ENCODE data around the gene ANXA3.

ANXA3 gene

DNA sequence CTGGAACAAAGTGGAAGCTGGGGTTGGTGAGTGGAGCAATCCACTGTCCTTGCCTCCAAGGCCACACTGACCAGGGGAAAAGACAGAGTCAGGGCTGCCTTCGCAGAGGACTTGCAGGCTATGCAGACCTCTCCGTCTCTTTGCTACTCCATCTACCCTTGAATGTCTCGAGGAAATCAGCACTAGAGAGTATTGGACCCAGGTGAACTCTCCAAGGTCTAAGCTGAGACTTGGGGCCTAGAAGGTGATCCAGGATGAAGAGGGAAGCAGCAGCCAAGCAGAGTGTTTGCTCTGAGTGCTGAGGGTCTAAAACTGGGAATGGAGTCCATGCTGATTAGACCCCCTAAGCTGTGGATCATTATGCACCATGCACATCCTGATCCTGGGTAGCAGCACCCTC lies 54.5 kb downstream of the ANXA3 start:
- TF ChIP-seq, protein P1, sequence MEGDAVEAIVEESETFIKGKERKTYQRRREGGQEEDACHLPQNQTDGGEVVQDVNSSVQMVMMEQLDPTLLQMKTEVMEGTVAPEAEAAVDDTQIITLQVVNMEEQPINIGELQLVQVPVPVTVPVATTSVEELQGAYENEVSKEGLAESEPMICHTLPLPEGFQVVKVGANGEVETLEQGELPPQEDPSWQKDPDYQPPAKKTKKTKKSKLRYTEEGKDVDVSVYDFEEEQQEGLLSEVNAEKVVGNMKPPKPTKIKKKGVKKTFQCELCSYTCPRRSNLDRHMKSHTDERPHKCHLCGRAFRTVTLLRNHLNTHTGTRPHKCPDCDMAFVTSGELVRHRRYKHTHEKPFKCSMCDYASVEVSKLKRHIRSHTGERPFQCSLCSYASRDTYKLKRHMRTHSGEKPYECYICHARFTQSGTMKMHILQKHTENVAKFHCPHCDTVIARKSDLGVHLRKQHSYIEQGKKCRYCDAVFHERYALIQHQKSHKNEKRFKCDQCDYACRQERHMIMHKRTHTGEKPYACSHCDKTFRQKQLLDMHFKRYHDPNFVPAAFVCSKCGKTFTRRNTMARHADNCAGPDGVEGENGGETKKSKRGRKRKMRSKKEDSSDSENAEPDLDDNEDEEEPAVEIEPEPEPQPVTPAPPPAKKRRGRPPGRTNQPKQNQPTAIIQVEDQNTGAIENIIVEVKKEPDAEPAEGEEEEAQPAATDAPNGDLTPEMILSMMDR (IDR thresholded peaks at IDR 0.05; ENCODE audit: unreplicated experiment in 3 of 3): no peak
- H3K27ac Mint-ChIP-seq: no peak overlapping the region
- H3K9me3 Mint-ChIP-seq: no peaks in the 10 kb centered on the region
- H3K36me3 Mint-ChIP-seq (ENCODE audit: low read depth): no peaks in the 10 kb centered on the region
- H3K4me1 Mint-ChIP-seq: peaks cover 6% of the 10 kb centered on the region
- no peak overlapping the region for H3K4me3 Mint-ChIP-seq
- peaks cover 2% of the 10 kb centered on the region for H3K27me3 Mint-ChIP-seq (ENCODE audit: low read depth)

DNA sequence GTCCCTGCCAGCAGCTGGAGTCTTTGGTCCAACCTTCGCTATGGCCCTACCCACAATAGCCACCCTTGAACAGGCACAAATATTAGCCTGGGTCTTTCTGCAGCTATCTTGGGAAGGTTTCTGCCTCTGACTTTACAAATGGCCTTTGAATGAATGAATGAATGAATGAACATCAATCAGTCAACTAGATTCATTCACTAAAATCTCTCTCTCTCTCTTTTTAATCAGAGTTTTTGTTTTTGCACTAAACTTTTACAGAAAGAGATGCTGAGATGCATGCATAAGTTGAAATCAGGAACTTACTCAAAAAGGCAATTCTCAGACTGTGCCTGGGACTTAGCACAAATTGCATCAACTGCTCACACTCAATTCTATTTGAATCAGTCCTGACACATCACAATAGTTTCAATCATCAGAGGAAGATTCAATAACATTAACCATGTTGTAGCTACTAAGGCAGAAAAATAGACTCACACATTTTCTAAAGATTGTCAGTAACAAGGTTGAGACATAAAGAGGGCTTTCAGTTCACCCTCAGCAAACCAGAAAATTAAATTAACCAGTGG lies 55.0 kb downstream of the ANXA3 start:
- Mint-ChIP-seq H3K27me3 (ENCODE audit: low read depth) (no peaks in the 10 kb centered on the region), H3K4me1 (peaks cover 6% of the 10 kb centered on the region), H3K9me3 (no peaks in the 10 kb centered on the region), H3K4me3 (no peak overlapping the region), H3K36me3 (ENCODE audit: low read depth) (no peaks in the 10 kb centered on the region), H3K27ac (no peak overlapping the region)
- TF ChIP-seq, protein P1 (IDR thresholded peaks at IDR 0.05; ENCODE audit: unreplicated experiment in 3 of 3): no peak

DNA sequence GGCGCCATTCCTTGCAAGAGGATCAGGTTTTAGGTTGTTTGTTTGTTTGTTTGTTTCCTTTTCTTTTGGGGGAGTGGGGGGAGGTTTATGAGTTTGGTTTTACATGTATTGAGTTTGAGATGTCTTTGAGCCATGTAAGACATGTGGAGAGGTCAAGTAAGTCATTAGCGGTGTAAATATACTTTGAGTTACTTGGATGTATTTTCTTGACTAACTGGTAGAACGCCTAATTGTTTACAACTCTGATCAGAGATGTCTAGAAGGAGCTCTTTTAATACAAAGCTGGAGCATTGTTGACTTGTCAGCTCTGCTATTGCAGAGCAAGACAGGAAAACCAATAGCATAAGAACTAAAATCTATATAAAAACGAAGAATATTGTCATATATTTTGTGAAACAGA lies 57.1 kb downstream of the ANXA3 start:
- Mint-ChIP-seq H3K4me3 (no peak overlapping the region), H3K27ac (no peak overlapping the region), H3K9me3 (no peaks in the 10 kb centered on the region), H3K27me3 (ENCODE audit: low read depth) (no peaks in the 10 kb centered on the region), H3K4me1 (no peaks in the 10 kb centered on the region), H3K36me3 (ENCODE audit: low read depth) (no peaks in the 10 kb centered on the region)
- TF ChIP-seq, protein P1 (IDR thresholded peaks at IDR 0.05; ENCODE audit: unreplicated experiment in 3 of 3): no peak

DNA sequence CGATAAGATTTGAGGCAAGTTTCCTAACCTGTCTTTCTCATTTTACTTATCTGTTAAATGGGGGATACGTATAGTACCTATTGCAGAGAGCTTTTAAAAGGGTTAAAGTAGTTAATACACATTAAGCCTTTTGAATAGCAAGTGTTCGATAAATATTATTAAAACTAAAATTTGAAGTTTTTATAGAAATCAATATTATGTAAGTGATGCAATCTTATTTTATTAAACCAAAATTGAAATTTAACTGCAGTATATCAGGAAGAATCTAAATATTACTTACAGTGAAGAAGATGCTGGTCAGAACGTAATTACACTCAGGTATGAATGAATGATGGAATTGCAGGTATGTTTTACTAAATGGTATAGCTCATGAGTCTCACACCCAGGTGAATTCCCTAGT lies 58.0 kb downstream of the ANXA3 start:
- H3K9me3 Mint-ChIP-seq: no peaks in the 10 kb centered on the region
- no peak overlapping the region for H3K4me3 Mint-ChIP-seq
- H3K4me1 Mint-ChIP-seq: no peaks in the 10 kb centered on the region
- H3K27me3 Mint-ChIP-seq (ENCODE audit: low read depth): no peaks in the 10 kb centered on the region
- TF ChIP-seq, protein P1 (IDR thresholded peaks at IDR 0.05; ENCODE audit: unreplicated experiment in 3 of 3): no peak
- no peaks in the 10 kb centered on the region for H3K36me3 Mint-ChIP-seq (ENCODE audit: low read depth)
- H3K27ac Mint-ChIP-seq: no peak overlapping the region

DNA sequence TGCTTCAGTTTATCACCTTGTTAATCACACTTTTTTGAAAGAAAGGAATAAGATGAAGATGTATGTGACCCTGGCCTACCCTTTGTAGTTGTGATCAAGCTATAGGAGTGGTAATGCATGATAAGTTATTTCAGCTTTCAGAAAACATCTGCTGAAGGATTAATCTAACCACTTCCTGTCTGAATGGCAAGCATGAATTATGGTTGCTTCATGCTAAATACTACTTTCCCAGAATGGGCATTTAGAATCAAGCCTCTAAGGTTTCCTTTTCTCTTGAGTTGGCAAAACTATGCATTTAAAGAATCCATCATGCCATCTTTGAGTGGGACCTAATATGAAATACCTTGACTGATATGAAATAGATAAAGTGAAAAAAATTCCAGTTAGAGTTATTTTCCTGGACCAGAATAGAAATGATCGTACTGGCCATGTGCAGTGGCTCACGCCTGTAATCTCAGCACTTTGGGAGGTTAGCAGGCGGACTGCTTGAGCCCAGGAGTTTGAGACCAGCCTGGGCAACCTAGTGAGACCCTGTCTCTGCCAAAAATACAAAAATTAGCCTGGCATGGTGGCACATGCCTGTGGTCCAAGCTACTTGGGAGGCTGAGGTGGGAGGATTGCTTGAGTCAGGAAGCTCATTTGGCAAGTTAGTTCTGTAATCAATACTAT lies 59.1 kb downstream of the ANXA3 start:
- no peaks in the 10 kb centered on the region for H3K9me3 Mint-ChIP-seq
- no peaks in the 10 kb centered on the region for H3K4me1 Mint-ChIP-seq
- H3K4me3 Mint-ChIP-seq: no peak overlapping the region
- no peak overlapping the region for H3K27ac Mint-ChIP-seq
- TF ChIP-seq, protein P1 (IDR thresholded peaks at IDR 0.05; ENCODE audit: unreplicated experiment in 3 of 3): no peak
- H3K36me3 Mint-ChIP-seq (ENCODE audit: low read depth): no peaks in the 10 kb centered on the region
- no peaks in the 10 kb centered on the region for H3K27me3 Mint-ChIP-seq (ENCODE audit: low read depth)

DNA sequence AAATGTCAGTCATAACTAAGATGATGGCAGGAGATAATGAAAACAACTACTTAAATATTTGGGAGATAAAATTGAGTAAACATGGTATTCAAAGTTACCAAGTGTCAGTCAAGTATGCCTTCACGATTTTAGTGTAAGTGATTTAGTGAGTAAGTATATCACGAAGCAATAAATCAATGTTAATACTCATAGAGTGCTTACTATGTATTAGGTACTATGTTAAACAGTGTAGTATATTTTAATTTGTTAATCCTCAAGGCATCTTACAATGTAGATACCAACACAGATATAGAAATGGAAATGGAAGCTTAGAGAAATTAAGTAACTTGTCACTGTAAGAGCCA lies 59.6 kb downstream of the ANXA3 start:
- TF ChIP-seq, protein P1 (IDR thresholded peaks at IDR 0.05; ENCODE audit: unreplicated experiment in 3 of 3): no peak
- Mint-ChIP-seq H3K4me1 (no peaks in the 10 kb centered on the region), H3K27ac (no peak overlapping the region), H3K36me3 (ENCODE audit: low read depth) (no peaks in the 10 kb centered on the region), H3K27me3 (ENCODE audit: low read depth) (no peaks in the 10 kb centered on the region), H3K9me3 (no peaks in the 10 kb centered on the region), H3K4me3 (no peak overlapping the region)

Data from nephron (organoid).